ENCODE measurements around the gene RALGPS2. TPM values are rescaled to one million over a fixed set of nuclear protein-coding genes. Genes with fewer than 3 reads are reported as not detected.

The RALGPS2 gene
- total RNA-seq, 1 donor from 2014 or later: 28.6 TPM

- no peak for DNase-seq (ENCODE audit: extremely low read depth, low read depth, low spot score)
Observed at GRCh38 chr1:178960482-178961240, 235.6 kb downstream of the RALGPS2 start.

GRCh38 chr1:178961331-178961730, 236.3 kb downstream of the RALGPS2 start:
- DNase-seq (ENCODE audit: extremely low read depth, low read depth, low spot score): no peak

GRCh38 chr1:178961868-178962267, 236.8 kb downstream of the RALGPS2 start:
- no peak for DNase-seq (ENCODE audit: extremely low read depth, low read depth, low spot score)

GRCh38 chr1:178962853-178963711, 238.0 kb downstream of the RALGPS2 start:
- no peak for DNase-seq (ENCODE audit: extremely low read depth, low read depth, low spot score)

GRCh38 chr1:178964469-178965330, 239.7 kb downstream of the RALGPS2 start:
- no peak for DNase-seq (ENCODE audit: extremely low read depth, low read depth, low spot score)

GRCh38 chr1:178966312-178966711, 241.3 kb downstream of the RALGPS2 start:
- DNase-seq (ENCODE audit: extremely low read depth, low read depth, low spot score): no peak

GRCh38 chr1:178969226-178969987, 244.4 kb downstream of the RALGPS2 start:
- DNase-seq (ENCODE audit: extremely low read depth, low read depth, low spot score): no peak

GRCh38 chr1:178970184-178970583, 245.1 kb downstream of the RALGPS2 start:
- DNase-seq (ENCODE audit: extremely low read depth, low read depth, low spot score): no peak

Other genes starting within 250 kb of the RALGPS2 start
- gene CLEC20A, start 228.3 kb upstream of the RALGPS2 start, total RNA-seq: not detected in 2 replicates
- not detected in 2 replicates for gene TEX35, start 212.1 kb upstream of the RALGPS2 start, total RNA-seq
- gene ANGPTL1, start 145.8 kb downstream of the RALGPS2 start, total RNA-seq: not detected in 2 replicates

All from glomerular endothelial cell (primary cell).